Measurements from ENCODE around the gene GABARAP.

DNA sequence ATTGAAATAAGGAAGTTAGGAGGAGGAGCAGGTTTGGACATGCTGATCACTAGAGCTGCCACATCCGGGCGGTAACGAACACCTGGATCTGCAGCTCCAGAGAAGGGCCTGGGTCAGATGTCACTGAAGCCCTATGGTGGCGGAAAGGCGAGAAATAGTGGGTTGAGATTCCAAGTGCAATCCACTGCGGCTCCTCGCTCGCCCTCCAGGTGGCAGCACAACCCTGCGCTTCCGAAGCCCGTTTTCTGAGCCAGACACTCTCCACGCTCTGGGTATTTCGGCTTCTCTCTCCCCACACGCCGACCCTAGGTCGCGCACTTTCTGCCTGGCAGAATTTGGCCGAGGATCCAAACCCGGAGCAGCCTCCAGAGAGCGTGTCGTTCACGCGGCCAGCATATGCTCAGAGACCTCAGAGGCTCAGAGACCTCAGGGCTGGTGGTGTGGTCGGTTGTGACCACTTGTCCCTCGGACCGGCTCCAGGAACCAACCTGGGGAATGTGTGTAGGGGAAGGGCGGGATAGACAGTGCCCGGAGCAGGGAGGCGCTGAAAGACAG, 38.3 kb upstream of the GABARAP start:
- TF ChIP-seq, protein P1, sequence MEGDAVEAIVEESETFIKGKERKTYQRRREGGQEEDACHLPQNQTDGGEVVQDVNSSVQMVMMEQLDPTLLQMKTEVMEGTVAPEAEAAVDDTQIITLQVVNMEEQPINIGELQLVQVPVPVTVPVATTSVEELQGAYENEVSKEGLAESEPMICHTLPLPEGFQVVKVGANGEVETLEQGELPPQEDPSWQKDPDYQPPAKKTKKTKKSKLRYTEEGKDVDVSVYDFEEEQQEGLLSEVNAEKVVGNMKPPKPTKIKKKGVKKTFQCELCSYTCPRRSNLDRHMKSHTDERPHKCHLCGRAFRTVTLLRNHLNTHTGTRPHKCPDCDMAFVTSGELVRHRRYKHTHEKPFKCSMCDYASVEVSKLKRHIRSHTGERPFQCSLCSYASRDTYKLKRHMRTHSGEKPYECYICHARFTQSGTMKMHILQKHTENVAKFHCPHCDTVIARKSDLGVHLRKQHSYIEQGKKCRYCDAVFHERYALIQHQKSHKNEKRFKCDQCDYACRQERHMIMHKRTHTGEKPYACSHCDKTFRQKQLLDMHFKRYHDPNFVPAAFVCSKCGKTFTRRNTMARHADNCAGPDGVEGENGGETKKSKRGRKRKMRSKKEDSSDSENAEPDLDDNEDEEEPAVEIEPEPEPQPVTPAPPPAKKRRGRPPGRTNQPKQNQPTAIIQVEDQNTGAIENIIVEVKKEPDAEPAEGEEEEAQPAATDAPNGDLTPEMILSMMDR (conservative IDR thresholded peaks at IDR 0.05 in 1 of 2, IDR thresholded peaks at IDR 0.05 in 1 of 2; ENCODE audit: low read depth in 1 of 2, low read length in 2 of 2), result peak; percentile 80 to 96
- no peak for TF ChIP-seq EZH2 (IDR thresholded peaks at IDR 0.05; ENCODE audit: low read length, missing control alignments)

All from fibroblast of lung (primary cell).